GM19372 (cell line): ENCODE data around the gene NCF1.
"Not testable (repeated sequence)": the region's sequence is repeated elsewhere in the genome, so short reads cannot be mapped to it uniquely, and the experiment has no call there.

Experiments used
- ATAC-seq: cut with Tn5 transposase; IDR thresholded peaks from one replicate; pipeline ENCODE4 v1.9.1; 2021; ENCODE audit warnings: mild to moderate bottlenecking, low read depth, moderate library complexity; ENCODE audit not compliant: unreplicated experiment

NCF1 gene

DNA sequence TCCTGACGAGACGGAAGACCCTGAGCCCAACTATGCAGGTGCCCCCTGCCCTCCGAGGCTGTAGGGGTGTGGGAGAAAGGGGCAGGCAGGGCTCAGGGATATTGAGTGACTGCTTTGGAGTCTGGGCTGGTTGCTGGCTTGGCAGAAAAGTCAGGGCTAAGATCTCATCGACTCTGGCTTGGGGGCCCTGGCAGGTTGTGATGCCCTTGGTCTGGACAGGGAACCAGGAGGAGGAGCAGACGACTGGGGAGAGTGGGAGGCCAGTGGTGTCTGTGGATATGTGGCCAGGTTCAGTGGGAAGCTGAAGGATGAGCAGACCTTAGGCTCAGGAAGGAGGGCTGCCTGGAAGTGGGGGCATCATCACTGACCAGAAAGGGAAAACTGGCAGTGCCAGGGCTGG, 9.8 kb downstream of the NCF1 start:
- not testable (repeated sequence) for ATAC-seq

DNA sequence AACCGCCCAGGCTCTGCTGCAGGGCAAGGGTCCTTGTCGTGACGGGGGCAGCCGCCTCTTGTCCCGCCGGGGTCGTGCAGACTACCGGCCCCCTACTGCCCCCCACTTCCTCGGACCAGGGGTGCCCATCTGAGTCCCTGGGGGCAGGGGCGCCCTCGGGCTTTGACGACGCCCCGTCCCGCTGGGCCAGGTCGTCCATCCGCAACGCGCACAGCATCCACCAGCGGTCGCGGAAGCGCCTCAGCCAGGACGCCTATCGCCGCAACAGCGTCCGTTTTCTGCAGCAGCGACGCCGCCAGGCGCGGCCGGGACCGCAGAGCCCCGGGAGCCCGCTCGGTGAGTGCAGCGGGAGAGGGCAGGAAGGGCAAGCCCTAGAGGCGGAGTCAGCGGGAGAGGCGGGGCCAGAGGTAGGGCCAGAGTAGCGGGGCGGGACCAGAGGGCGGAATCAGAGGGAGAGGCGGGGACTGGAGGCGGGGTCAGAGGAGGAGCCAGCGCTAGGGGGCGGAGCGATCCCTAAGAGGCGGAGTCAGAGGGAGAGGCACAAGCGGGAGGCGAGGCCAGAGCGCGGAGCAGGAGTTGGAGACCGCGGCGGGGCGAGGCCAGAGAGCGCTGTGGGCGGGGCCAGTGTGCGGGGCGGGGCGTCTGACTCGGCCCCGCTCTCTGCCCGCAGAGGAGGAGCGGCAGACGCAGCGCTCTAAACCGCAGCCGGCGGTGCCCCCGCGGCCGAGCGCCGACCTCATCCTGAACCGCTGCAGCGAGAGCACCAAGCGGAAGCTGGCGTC, 14.7 kb downstream of the NCF1 start:
- ATAC-seq = peak; percentile 90

DNA sequence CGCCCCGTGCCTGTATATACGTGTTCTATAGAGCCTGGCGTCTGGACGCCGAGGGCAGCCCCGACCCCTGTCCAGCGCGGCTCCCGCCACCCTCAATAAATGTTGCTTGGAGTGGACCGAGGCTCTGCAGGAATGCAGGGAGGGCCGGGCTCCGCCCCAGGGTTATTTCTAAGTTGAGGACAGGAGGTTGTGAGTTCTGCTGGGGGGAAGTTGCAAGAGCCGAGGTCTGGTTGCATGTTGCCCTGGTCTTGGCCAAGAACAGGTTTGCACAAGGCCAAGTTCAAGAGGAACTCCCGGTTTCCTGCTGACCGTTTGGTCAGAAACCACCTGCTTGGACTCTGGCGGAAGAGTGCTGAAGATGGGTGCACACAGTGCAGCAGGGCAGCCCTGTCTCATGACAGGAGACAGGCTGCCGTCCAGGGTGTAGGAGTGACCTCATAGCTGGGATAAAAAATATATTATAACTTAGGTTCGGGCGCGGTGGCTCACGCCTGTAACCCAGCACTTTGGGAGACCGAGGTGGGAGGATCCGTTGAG, 15.5 kb downstream of the NCF1 start:
- ATAC-seq = not testable (repeated sequence)

DNA sequence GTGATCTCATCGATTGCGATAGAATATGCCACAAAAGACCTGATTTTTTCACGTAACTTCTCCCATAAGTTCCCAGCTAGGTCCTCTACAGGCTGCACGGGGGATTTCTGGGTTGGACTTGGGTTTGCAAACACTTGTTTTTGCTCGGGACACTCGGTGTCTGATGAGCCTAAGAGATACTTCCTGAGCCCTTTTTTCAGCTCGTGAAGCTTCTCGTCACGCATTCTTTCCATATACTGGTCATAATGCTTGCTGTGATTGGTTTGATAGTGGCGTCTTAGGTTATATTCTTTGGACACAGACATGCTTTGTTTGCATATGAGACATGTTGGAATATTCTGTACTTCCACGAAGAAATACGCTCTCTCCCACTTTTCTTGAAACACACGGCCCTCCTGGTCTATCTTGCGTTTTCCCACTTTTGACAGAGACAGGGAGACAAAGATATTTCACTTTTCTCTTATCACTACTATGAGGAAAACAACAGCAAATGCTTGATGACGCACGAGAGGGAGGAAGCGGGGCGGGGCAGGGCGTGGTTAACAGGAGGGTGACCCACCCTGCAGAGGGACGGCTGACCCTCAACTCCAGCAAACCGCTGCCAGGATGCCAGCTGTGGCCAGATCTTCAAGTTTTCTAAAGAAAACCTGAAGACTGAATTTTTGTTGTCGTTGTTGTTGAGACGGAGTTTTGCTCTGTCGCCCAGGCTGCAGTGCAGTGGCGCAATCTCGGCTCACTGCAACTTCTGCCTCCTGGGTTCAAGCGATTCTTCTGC, 24.2 kb downstream of the NCF1 start:
- ATAC-seq = not testable (repeated sequence)

DNA sequence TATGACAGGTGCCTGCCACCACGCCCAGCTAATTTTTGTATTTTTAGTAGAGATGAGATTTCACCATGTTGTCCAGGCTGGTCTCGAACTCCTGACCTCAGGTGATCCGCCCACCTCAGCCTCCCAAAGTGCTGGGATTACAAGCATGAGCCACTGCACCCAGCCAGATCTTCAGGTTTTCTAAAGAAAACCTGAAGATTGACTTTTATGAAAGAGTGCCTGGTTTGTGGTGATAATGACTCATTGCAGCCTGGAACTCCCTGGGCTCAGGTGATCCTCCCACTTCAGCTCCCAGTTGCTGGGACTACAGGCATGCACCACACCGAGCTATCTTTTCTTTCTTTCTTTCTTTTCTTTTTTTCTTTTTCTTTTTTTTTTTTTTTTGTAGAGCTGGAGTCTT, 24.8 kb downstream of the NCF1 start:
- ATAC-seq = not testable (repeated sequence)

DNA sequence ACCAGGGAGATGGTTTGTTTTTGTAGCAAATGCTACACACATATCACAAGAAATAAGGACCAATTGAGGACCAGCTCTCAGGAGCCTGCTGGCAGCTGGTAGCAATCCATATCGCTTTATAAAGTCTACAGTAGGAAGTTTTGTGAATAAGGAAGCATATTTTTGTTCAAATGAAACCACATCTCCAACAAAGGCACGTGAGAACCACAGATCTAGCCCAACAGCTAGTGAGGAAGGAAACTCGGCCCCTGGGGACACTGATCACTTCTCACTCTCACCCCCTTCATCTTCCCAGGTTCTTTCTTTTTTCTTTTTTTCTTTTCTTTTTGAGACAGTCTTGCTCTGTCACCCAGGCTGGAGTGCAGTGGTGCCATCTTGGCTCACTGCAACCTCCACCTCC, 42.1 kb downstream of the NCF1 start:
- not testable (repeated sequence) for ATAC-seq

DNA sequence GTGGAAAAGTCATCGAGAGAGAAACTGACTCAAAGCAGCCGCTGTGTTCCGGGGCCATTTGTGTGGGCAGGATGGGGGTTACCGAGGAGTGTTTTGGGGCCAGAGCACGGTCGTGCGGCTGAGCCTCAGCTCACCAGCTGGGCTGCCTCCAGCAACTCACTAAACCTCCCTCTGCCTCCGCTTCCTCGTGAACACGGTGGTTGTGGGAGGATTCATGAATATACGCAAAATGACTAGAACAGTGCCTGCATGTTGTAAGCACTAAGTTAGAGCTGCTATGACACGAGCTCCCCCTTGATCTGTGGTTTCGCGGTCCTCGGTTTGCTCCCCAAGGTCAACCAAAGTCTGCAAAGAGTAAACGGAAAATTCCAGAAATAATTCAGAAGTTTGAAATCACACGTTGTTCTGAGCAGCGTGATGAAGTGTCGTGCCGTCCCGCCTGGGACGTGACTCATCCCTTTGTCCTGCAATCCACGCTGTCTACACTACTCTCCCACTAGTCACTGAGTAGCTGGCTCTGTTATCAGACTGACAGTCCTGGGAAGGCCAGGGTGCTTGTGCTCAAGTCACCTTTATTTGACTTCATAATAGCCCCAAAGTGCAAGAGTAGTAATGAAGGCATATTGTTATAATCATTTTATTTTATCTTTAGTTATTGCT, 46.5 kb downstream of the NCF1 start:
- ATAC-seq = peak; percentile 80

DNA sequence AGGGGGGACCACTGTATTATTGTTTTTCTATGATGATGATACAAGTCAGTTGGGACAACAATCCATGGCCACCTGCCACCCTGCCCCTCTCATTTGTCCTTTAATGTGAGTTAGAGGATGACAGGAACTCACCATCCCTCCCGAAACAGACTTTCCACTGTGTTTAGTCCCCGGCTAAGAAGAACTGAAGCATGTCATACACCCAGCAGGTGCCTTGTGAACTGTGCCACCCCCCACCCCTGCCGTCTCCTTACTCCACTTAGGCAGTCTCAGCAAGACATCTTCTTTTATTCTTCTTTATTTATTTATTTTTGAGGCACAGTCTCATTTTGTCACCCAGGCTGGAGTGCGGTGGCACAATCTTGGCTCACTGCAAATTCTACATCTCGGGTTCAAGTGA, 47.4 kb downstream of the NCF1 start:
- not testable (repeated sequence) for ATAC-seq

DNA sequence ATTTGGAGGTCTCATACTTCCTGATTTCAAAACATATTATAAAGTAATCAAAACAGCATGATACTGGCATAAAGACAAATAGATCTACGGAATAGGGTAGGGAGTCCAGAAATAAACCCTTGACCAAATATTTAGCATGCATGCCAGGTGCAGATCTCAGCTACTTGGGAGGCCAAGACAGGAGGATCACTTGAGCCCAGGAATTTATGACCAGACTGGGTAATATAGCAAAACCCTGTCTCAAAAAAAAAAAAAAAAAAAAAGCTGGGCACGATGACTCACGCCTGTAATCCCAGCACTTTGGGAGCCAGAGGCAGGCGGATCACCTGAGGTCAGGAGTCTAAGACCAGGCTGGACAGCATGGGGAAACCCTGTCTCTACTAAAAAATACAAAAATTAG, 56.1 kb downstream of the NCF1 start:
- ATAC-seq = not testable (repeated sequence)

DNA sequence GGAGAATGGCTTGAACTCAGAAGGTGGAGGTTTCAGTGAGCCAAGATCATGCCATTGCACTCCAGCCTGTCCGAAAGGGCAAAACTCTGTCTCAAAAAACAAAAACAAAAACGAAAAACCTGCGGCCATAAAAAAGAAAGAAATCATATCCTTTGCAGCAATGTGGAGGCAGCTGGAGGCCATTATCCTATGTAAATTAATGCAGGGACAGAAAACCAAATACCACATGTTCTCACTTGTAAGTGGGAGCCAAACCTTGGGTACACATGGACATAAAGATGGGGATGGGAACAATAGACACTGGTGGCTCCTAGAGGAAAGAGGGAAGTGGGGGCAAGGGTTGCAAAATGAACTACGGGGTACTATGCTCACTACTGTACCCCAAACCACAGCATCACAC, 56.6 kb downstream of the NCF1 start:
- ATAC-seq = not testable (repeated sequence)
